Smooth muscle cell of the umbilical artery (primary cell): ENCODE measurements around the gene KRTAP5-2. TPM values are rescaled to one million over a fixed set of nuclear protein-coding genes. Genes with fewer than 3 reads are reported as not detected.

Experiments used
- total RNA-seq: library from RNA; depleted of rRNA; stranded (reverse); fragments of >200 nt; gene quantifications from 2 replicates; pipeline ENCODE4 v1.2.3, GENCODE V29; 2014

Gene KRTAP5-2
- not detected in 2 replicates for total RNA-seq

GRCh38 chr11:1597994-1598380 is at the start of gene KRTAP5-2:
Gene KRTAP5-2 (minus strand): TSS chr11:1598294. CDS start chr11:1598250, 44 bp downstream.

GRCh38 chr11:1629326-1630185 is 31.5 kb upstream of the KRTAP5-2 start, which contains the start of gene KRTAP5-5:
Gene KRTAP5-5 (plus strand): TSS chr11:1629775. CDS start chr11:1629841, 66 bp downstream.

GRCh38 chr11:1622086-1622485 is 24.0 kb upstream of the KRTAP5-2 start, which contains the start of gene KRTAP5-4:
Gene KRTAP5-4 (minus strand): TSS chr11:1622138. CDS start chr11:1622093, 45 bp downstream.

GRCh38 chr11:1608363-1608762 is 10.3 kb upstream of the KRTAP5-2 start, which contains the start of gene KRTAP5-3:
Gene KRTAP5-3 (minus strand): TSS chr11:1608463. CDS start chr11:1608385, 78 bp downstream.

GRCh38 chr11:1584661-1585370 is 13.3 kb downstream of the KRTAP5-2 start, which contains the start of gene KRTAP5-1:
Gene KRTAP5-1 (minus strand): TSS chr11:1585283. CDS start chr11:1585249, 34 bp downstream.

GRCh38 chr11:1572197-1573076 is 25.7 kb downstream of the KRTAP5-2 start, which contains the start of gene DUSP8:
Gene DUSP8 (minus strand): TSS chr11:1572271. CDS start chr11:1565826, 6,445 bp downstream.

Other genes with a start within 250 kb of the KRTAP5-2 start
- 0.65 and 0.89 TPM in 2 replicates for gene BRSK2, start 208.4 kb downstream of the KRTAP5-2 start, total RNA-seq
- 15.5 and 16.3 TPM in 2 replicates for gene MOB2, start 111.5 kb downstream of the KRTAP5-2 start, total RNA-seq
- gene DUSP8, start 26.0 kb downstream of the KRTAP5-2 start, total RNA-seq = 0.59 and 1.3 TPM in 2 replicates
- gene KRTAP5-1, start 13.0 kb downstream of the KRTAP5-2 start, total RNA-seq = not detected in 2 replicates
- gene KRTAP5-3, start 10.2 kb upstream of the KRTAP5-2 start, total RNA-seq = not detected in 2 replicates
- not detected in 2 replicates for gene KRTAP5-4, start 23.8 kb upstream of the KRTAP5-2 start, total RNA-seq
- not detected in 2 replicates for gene KRTAP5-5, start 31.5 kb upstream of the KRTAP5-2 start, total RNA-seq
- gene KRTAP5-6, start 98.9 kb upstream of the KRTAP5-2 start, total RNA-seq = not detected in 2 replicates
- 1.0 and 1.5 TPM in 2 replicates for gene IFITM10, start 152.3 kb upstream of the KRTAP5-2 start, total RNA-seq
- 263 and 424 TPM in 2 replicates for gene CTSD, start 165.6 kb upstream of the KRTAP5-2 start, total RNA-seq
- gene SYT8, start 236.7 kb upstream of the KRTAP5-2 start, total RNA-seq = not detected in 2 replicates
- not detected in 2 replicates for gene TNNI2, start 240.7 kb upstream of the KRTAP5-2 start, total RNA-seq